WTC11 (cell line): ENCODE measurements around the gene RUNX1. TPM values are rescaled to one million over a fixed set of nuclear protein-coding genes. Genes with fewer than 3 reads are reported as not detected.

Source experiments
- ATAC-seq: fragments of 200-7000 bp; cut with Tn5 transposase; 2 replicates; pipeline ENCODE4 v1.10.0; 2021; ENCODE audit warnings: mild to moderate bottlenecking, moderate library complexity
- CTCF ChIA-PET: fragments of 300-600 bp; sonication (Branson Sonifier 250); formaldehyde crosslinking; loops from one replicate; lab custom pipeline; 2021; ENCODE audit warnings: antibody characterized with exemption; lab: Charles Lee
- POLR2A ChIA-PET: fragments of 350-600 bp; sonication (Branson Sonifier 250); formaldehyde crosslinking; loops from one replicate; lab custom pipeline; 2021; ENCODE audit warnings: antibody characterized with exemption; lab: Charles Lee
- DNase-seq: peaks from one replicate; pipeline ENCODE4 v3.0.0; 2021; ENCODE audit warnings: low spot score
- H3K27ac Mint-ChIP-seq: 2 replicates; pipeline ENCODE4 v1.8.0; 2021; ENCODE audit warnings: mixed read lengths
- H3K27me3 Mint-ChIP-seq: 2 replicates; pipeline ENCODE4 v1.8.0; 2021; ENCODE audit warnings: low read depth, mild to moderate bottlenecking, moderate library complexity, mixed read lengths
- H3K36me3 Mint-ChIP-seq: 2 replicates; pipeline ENCODE4 v1.8.0; 2021; ENCODE audit warnings: mixed read lengths
- H3K4me1 Mint-ChIP-seq: 2 replicates; pipeline ENCODE4 v1.8.0; 2022; ENCODE audit warnings: mixed read lengths
- H3K4me3 Mint-ChIP-seq: 2 replicates; pipeline ENCODE4 v1.8.0; 2021; ENCODE audit warnings: mild to moderate bottlenecking, moderate library complexity, mixed read lengths
- H3K9me3 Mint-ChIP-seq: 2 replicates; pipeline ENCODE4 v1.8.0; 2021; ENCODE audit warnings: mixed read lengths
- AFF4 ChIP-seq: sonication (generic); formaldehyde crosslinking; IDR thresholded peaks from 2 replicates; pipeline ENCODE4 v1.8.1; 2023; ENCODE audit warnings: mild to moderate bottlenecking, missing genetic modification reagents, borderline replicate concordance
- CDX4 ChIP-seq: fragments of 250-450 bp; sonication (Bioruptor Pico); IDR thresholded peaks from 2 replicates; pipeline ENCODE4 v1.9.0; 2021; ENCODE audit warnings: moderate library complexity, mild to moderate bottlenecking, inconsistent platforms, borderline replicate concordance
- CREB1 ChIP-seq: sonication (generic); formaldehyde crosslinking; IDR thresholded peaks from 2 replicates; pipeline ENCODE4 v1.8.0; 2023; ENCODE audit warnings: mild to moderate bottlenecking, missing genetic modification reagents
- E2F1 ChIP-seq: sonication (generic); formaldehyde crosslinking; IDR thresholded peaks from 2 replicates; pipeline ENCODE4 v1.8.0; 2022; ENCODE audit warnings: mild to moderate bottlenecking, missing genetic modification reagents
- ELF4 ChIP-seq: sonication (generic); formaldehyde crosslinking; IDR thresholded peaks from 2 replicates; pipeline ENCODE4 v1.8.1; 2022; ENCODE audit warnings: low read depth, mild to moderate bottlenecking, moderate library complexity, missing genetic modification reagents
- FOXP1 ChIP-seq: sonication (generic); formaldehyde crosslinking; IDR thresholded peaks from 2 replicates; pipeline ENCODE4 v1.8.0; 2022; ENCODE audit warnings: missing genetic modification reagents, mild to moderate bottlenecking, moderate library complexity, borderline replicate concordance
- JAZF1 ChIP-seq: fragments of 250-450 bp; sonication (Bioruptor Pico); IDR thresholded peaks from 2 replicates; pipeline ENCODE4 v1.9.0; 2021; ENCODE audit warnings: moderate library complexity, mild to moderate bottlenecking, inconsistent platforms
- MLX ChIP-seq: sonication (generic); formaldehyde crosslinking; IDR thresholded peaks from 2 replicates; pipeline ENCODE4 v1.8.1; 2023; ENCODE audit warnings: mild to moderate bottlenecking, missing genetic modification reagents, moderate library complexity
- MYBL2 ChIP-seq: sonication (generic); formaldehyde crosslinking; IDR thresholded peaks from 2 replicates; pipeline ENCODE4 v1.8.1; 2023; ENCODE audit warnings: mild to moderate bottlenecking, moderate library complexity, missing genetic modification reagents
- NR2C2 ChIP-seq: sonication (generic); formaldehyde crosslinking; IDR thresholded peaks from 2 replicates; pipeline ENCODE4 v1.8.0; 2022; ENCODE audit warnings: mild to moderate bottlenecking, missing genetic modification reagents
- TCF7 ChIP-seq: sonication (generic); formaldehyde crosslinking; IDR thresholded peaks from 2 replicates; pipeline ENCODE4 v1.8.0; 2022; ENCODE audit warnings: mild to moderate bottlenecking, low read depth, missing genetic modification reagents, moderate library complexity
- TEAD1 ChIP-seq: sonication (generic); formaldehyde crosslinking; IDR thresholded peaks from 2 replicates; pipeline ENCODE4 v1.8.0; 2022; ENCODE audit warnings: mild to moderate bottlenecking, missing genetic modification reagents
- TEAD4 ChIP-seq: sonication (generic); formaldehyde crosslinking; IDR thresholded peaks from 2 replicates; pipeline ENCODE4 v1.8.0; 2022; ENCODE audit warnings: mild to moderate bottlenecking, missing genetic modification reagents
- TP53 ChIP-seq: sonication (generic); formaldehyde crosslinking; IDR thresholded peaks from 2 replicates; pipeline ENCODE4 v1.8.1; 2023; ENCODE audit warnings: mild to moderate bottlenecking, missing genetic modification reagents
- ZNF138 ChIP-seq: sonication (generic); formaldehyde crosslinking; conservative IDR thresholded peaks from 2 replicates; pipeline ENCODE4 v1.8.1; 2022; ENCODE audit warnings: mild to moderate bottlenecking, moderate library complexity, missing genetic modification reagents
- ZNF232 ChIP-seq: sonication (generic); formaldehyde crosslinking; IDR thresholded peaks from 2 replicates; pipeline ENCODE4 v1.8.0; 2022; ENCODE audit warnings: mild to moderate bottlenecking, missing genetic modification reagents
- ZNF423 ChIP-seq: fragments of 250-450 bp; sonication (Bioruptor Pico); IDR thresholded peaks from 2 replicates; pipeline ENCODE4 v2.1.2; 2022; ENCODE audit warnings: mild to moderate bottlenecking, moderate library complexity
- ZNF425 ChIP-seq: fragments of 250-450 bp; sonication (Bioruptor Pico); conservative IDR thresholded peaks from 2 replicates; pipeline ENCODE4 v1.9.0; 2021; ENCODE audit warnings: mild to moderate bottlenecking
- ZNF512 ChIP-seq: sonication (generic); formaldehyde crosslinking; IDR thresholded peaks from 2 replicates; pipeline ENCODE4 v1.8.1; 2022; ENCODE audit warnings: missing genetic modification reagents, borderline replicate concordance
- total RNA-seq: library from RNA; stranded (reverse); gene quantifications from 3 replicates; pipeline ENCODE4 v1.2.3, GENCODE V29; 2021

Gene RUNX1
- total RNA-seq, 1 experiment from 2014 or later, result 2.2 TPM

- no peak for TF ChIP-seq MLX
Observed at GRCh38 chr21:34938089-34938764, 110.9 kb downstream of the RUNX1 start (continued).

GRCh38 chr21:34936883-34937563 is 112.1 kb downstream of the RUNX1 start:
- Mint-ChIP-seq H3K27ac (no peak overlapping the region), H3K9me3 (no peaks in the 10 kb centered on the region), H3K4me3 (no peak overlapping the region), H3K27me3 (no peaks in the 10 kb centered on the region), H3K4me1 (peaks cover 5% of the 10 kb centered on the region), H3K36me3 (no peaks in the 10 kb centered on the region)
- ChIA-PET CTCF (no interaction called here), POLR2A (no interaction called here)
- ATAC-seq (no peak), DNase-seq (no peak)
- no peak for TF ChIP-seq E2F1
- no peak for TF ChIP-seq FOXP1 (CRISPR knock-in tag)
- TF ChIP-seq TEAD1 (CRISPR knock-in tag), result no peak
- no peak for TF ChIP-seq TEAD4 (CRISPR knock-in tag)
- TF ChIP-seq ELF4 (CRISPR knock-in tag), result no peak
- no peak for TF ChIP-seq ZNF512 (CRISPR knock-in tag)
- no peak for TF ChIP-seq ZNF425
- TF ChIP-seq AFF4 (CRISPR knock-in tag), result no peak
- no peak for TF ChIP-seq MYBL2 (CRISPR knock-in tag)
- no peak for TF ChIP-seq TCF7 (CRISPR knock-in tag)
- no peak for TF ChIP-seq ZNF423 (CRISPR knock-in tag)
- TF ChIP-seq NR2C2 (CRISPR knock-in tag), result no peak
- no peak for TF ChIP-seq ZNF138 (CRISPR knock-in tag)
- TF ChIP-seq TP53 (CRISPR knock-in tag), result no peak
- no peak for TF ChIP-seq CDX4 (CRISPR knock-in tag)
- TF ChIP-seq CREB1 (CRISPR knock-in tag), result no peak
- no peak for TF ChIP-seq ZNF232 (CRISPR knock-in tag)
- no peak for TF ChIP-seq JAZF1 (CRISPR knock-in tag)
